CD14-positive monocyte (primary cell): ENCODE data around the gene TMEM171. TPM values are rescaled to one million over a fixed set of nuclear protein-coding genes. Genes with fewer than 3 reads are reported as not detected.

Experiments
- DNase-seq, 3 donors: peaks; one replicate each; pipeline ENCODE4 v3.0.0-alpha.2; 2011 to 2022
- H2AFZ ChIP-seq: 2 replicates; pipeline ENCODE4 v1.6.0; 2012; ENCODE audit warnings: mild to moderate bottlenecking, low read depth, low read length, inconsistent platforms; ENCODE audit not compliant: insufficient read depth, poor library complexity, severe bottlenecking
- H3K27ac ChIP-seq, 2 donors: 1 replicate in 1 of 2; 2 replicates in 1 of 2; pipeline ENCODE4 v1.5.1; 2012 to 2013; ENCODE audit warnings: low read length in 2 of 2, control low read depth in 1 of 2, inconsistent platforms in 1 of 2, low read depth in 1 of 2, mild to moderate bottlenecking in 1 of 2
- H3K27me3 ChIP-seq, 2 donors: one replicate each; pipeline versions ENCODE4 v1.6.0 to v1.6.1; 2011 to 2013; ENCODE audit warnings: low read length in 2 of 2; ENCODE audit not compliant: control insufficient read depth in 2 of 2, insufficient read depth in 2 of 2
- H3K36me3 ChIP-seq, 2 donors: replicated peaks in 1 of 2; 1 replicate in 1 of 2; 2 replicates in 1 of 2; pipeline versions ENCODE4 v1.5.1 to v1.6.1; 2012 to 2013; ENCODE audit warnings: low read length in 2 of 2, control low read depth in 1 of 2, inconsistent platforms in 1 of 2, mild to moderate bottlenecking in 1 of 2; ENCODE audit not compliant: insufficient read depth in 2 of 2, control insufficient read depth in 1 of 2
- H3K4me1 ChIP-seq, 2 donors: 1 replicate in 1 of 2; 2 replicates in 1 of 2; pipeline versions ENCODE4 v1.5.1 to v1.6.1; 2012 to 2013; ENCODE audit warnings: low read length in 2 of 2, control low read depth in 1 of 2, inconsistent platforms in 1 of 2, mild to moderate bottlenecking in 1 of 2, moderate library complexity in 1 of 2; ENCODE audit not compliant: insufficient read depth in 2 of 2, control insufficient read depth in 1 of 2
- H3K4me2 ChIP-seq: replicated peaks from 2 replicates; pipeline ENCODE3; 2012; ENCODE audit warnings: low read length, moderate library complexity, mild to moderate bottlenecking; ENCODE audit not compliant: poor library complexity, severe bottlenecking; ENCODE audit errors: extremely low read depth
- H3K4me3 ChIP-seq, 3 experiments: fragments of 200-600 bp in 1 of 3; sonication (generic) in 1 of 3; replicated peaks in 1 of 3; 1 replicate in 2 of 3; 2 replicates in 1 of 3; pipeline ENCODE4 v1.5.1; 2011 to 2013; ENCODE audit warnings: low read length in 3 of 3, mild to moderate bottlenecking in 3 of 3, control low read depth in 2 of 3, low read depth in 2 of 3, inconsistent platforms in 1 of 3, moderate library complexity in 1 of 3
- H3K79me2 ChIP-seq: 2 replicates; pipeline ENCODE4 v1.6.0; 2012; ENCODE audit warnings: mild to moderate bottlenecking, control low read depth, inconsistent platforms, low read length, moderate library complexity; ENCODE audit not compliant: insufficient read depth
- H3K9ac ChIP-seq: 2 replicates; pipeline ENCODE4 v1.6.0; 2017; ENCODE audit warnings: low read length, mild to moderate bottlenecking; ENCODE audit not compliant: insufficient read depth, poor library complexity, severe bottlenecking
- H3K9me3 ChIP-seq, 2 donors: replicated peaks in 1 of 2; 1 replicate in 1 of 2; 2 replicates in 1 of 2; pipeline versions ENCODE4 v1.5.1 to v1.6.1; 2012 to 2013; ENCODE audit warnings: low read length in 2 of 2, control low read depth in 1 of 2; ENCODE audit not compliant: control insufficient read depth in 1 of 2, insufficient read depth in 1 of 2
- H4K20me1 ChIP-seq: 2 replicates; pipeline ENCODE4 v1.6.0; 2012; ENCODE audit warnings: mild to moderate bottlenecking, low read length, control low read depth, moderate library complexity; ENCODE audit not compliant: insufficient read depth
- H3K27ac Mint-ChIP-seq, 7 donors: one replicate each; pipeline ENCODE4 v1.8.0; 2020; ENCODE audit warnings: mild to moderate bottlenecking in 7 of 7, mixed read lengths in 7 of 7, moderate library complexity in 6 of 7, inconsistent platforms in 2 of 7
- H3K27me3 Mint-ChIP-seq, 3 donors: one replicate each; pipeline ENCODE4 v1.8.0; 2021 to 2022; ENCODE audit warnings: low read depth in 3 of 3, mild to moderate bottlenecking in 3 of 3, mixed read lengths in 3 of 3, moderate library complexity in 3 of 3, inconsistent platforms in 1 of 3
- H3K36me3 Mint-ChIP-seq, 2 donors: one replicate each; pipeline ENCODE4 v1.8.0; 2020; ENCODE audit warnings: mixed read lengths in 2 of 2, inconsistent platforms in 1 of 2, mild to moderate bottlenecking in 1 of 2
- H3K4me1 Mint-ChIP-seq: one replicate; pipeline ENCODE4 v1.8.0; 2020; ENCODE audit warnings: mild to moderate bottlenecking, mixed read lengths
- H3K4me3 Mint-ChIP-seq, 2 donors: one replicate each; pipeline ENCODE4 v1.8.0; 2020; ENCODE audit warnings: mild to moderate bottlenecking in 2 of 2, mixed read lengths in 2 of 2, moderate library complexity in 1 of 2
- H3K9me3 Mint-ChIP-seq, 7 donors: one replicate each; pipeline ENCODE4 v1.8.0; 2020 to 2022; ENCODE audit warnings: mixed read lengths in 7 of 7, mild to moderate bottlenecking in 6 of 7, moderate library complexity in 6 of 7, inconsistent platforms in 2 of 7
- CTCF ChIP-seq: fragments of 200-600 bp; IDR thresholded peaks from one replicate; pipeline ENCODE4 v1.8.0; 2022; ENCODE audit warnings: antibody characterized with exemption, mild to moderate bottlenecking
- WGBS: methylation state at CpG from one replicate; pipeline ENCODE4 v1.1.5; 2013; ENCODE audit warnings: missing lambda C conversion rate; ENCODE audit not compliant: insufficient coverage; 5-methylcytosine and 5-hydroxymethylcytosine counted together
- intact Hi-C, 2 donors: fragments of 100-400 bp; cut with micrococcal nuclease; formaldehyde crosslinking; loops; one replicate each; pipeline versions ENCODE4 v1.15.0 to v1.15.1; 2023
- polyA plus RNA-seq, 3 donors: library from polyadenylated mRNA; depleted of rRNA in 1 of 3; unstranded in 2 of 3; stranded (reverse) in 1 of 3; fragments of 300-500 nt in 2 of 3; fragments of >200 nt in 1 of 3; fragmentation: Illumina TruSeq in 2 of 3; gene quantifications; 1 replicate in 2 of 3; 2 replicates in 1 of 3; pipeline ENCODE4 v1.2.3, GENCODE V29; 2012 to 2021

TMEM171 gene
- polyA plus RNA-seq, 3 donors = not detected

DNA sequence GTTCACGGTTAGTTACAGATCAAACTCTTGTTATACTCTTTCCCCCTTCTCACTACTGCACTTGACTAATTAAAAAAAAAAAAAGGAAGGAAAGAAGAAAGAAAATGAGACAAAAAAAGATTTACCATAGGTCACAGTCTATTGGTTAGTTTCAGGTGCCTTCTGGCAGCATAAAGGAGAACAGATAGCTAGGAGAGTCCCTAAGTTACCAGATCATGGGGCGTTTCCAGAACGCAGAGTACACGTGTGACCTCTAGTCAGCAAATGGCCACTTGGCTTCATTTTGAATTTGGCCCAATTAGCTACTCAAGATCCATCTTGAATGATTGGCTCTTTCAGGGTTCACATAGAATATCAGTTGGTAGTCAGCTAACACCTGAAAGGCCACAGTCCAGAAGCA is 20.3 kb upstream of the TMEM171 start:
- H2AFZ ChIP-seq = no peak overlapping the region
- no peak overlapping the region for H3K27ac ChIP-seq
- H3K9me3 ChIP-seq = peaks cover 0 to 8% of the 10 kb centered on the region in 2 donors
- no peaks in the 10 kb centered on the region for H3K27me3 ChIP-seq
- WGBS = 100% methylated on average over 3 of the region's 4 CpGs
- H3K4me2 ChIP-seq = no peak overlapping the region
- intact Hi-C loops = no loop called here
- Mint-ChIP-seq H3K27me3 (peaks cover 4 to 22% (median 7%) of the 10 kb centered on the region in 3 donors), H3K36me3 (no peaks in the 10 kb centered on the region), H3K27ac (no peak overlapping the region), H3K4me3 (no peak overlapping the region), H3K9me3 (peaks cover 0 to 14% (median 11%) of the 10 kb centered on the region in 7 donors), H3K4me1 (no peaks in the 10 kb centered on the region)
- H3K4me3 ChIP-seq = no peak overlapping the region
- no peak overlapping the region for H3K9ac ChIP-seq
- TF ChIP-seq CTCF = no peak
- no peaks in the 10 kb centered on the region for H3K4me1 ChIP-seq
- H3K36me3 ChIP-seq = no peaks in the 10 kb centered on the region
- no peak for DNase-seq
- no peaks in the 10 kb centered on the region for H3K79me2 ChIP-seq
- no peaks in the 10 kb centered on the region for H4K20me1 ChIP-seq

DNA sequence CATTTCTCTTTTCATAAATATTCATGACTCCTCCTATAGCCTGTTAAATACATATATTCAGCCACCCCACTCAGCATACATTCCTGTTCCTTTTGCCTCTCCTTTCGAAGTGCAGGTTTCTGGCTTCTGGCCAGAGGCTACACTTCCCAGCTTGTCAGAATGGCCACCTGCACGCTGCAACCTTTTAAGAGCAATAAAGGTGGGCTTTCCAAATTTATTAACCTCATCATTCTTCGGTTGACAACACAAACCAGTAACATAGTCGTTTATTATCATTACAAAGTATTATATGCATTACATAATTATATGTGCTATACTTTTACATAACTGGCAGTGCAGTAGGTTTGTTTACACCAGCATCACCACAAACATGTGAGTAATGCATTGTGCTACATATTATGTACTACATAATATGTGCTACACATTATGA is 16.5 kb upstream of the TMEM171 start:
- H3K27me3 ChIP-seq = peaks cover 0 to 7% of the 10 kb centered on the region in 2 donors
- intact Hi-C loops = no loop called here
- H3K27ac ChIP-seq = no peak overlapping the region
- TF ChIP-seq CTCF = no peak
- no peak overlapping the region for H3K9ac ChIP-seq
- Mint-ChIP-seq H3K27ac (no peak overlapping the region), H3K36me3 (no peaks in the 10 kb centered on the region), H3K9me3 (peaks cover 0 to 15% (median 8%) of the 10 kb centered on the region in 7 donors), H3K27me3 (peaks cover 3 to 31% (median 14%) of the 10 kb centered on the region in 3 donors), H3K4me3 (no peak overlapping the region), H3K4me1 (no peaks in the 10 kb centered on the region)
- no peak overlapping the region for H3K4me2 ChIP-seq
- H3K4me1 ChIP-seq = no peaks in the 10 kb centered on the region
- no peak for DNase-seq
- 100% methylated on average over 1 of the region's 4 CpGs for WGBS
- peaks cover 0 to under 1% of the 10 kb centered on the region in 2 donors for H3K9me3 ChIP-seq
- H3K36me3 ChIP-seq = no peaks in the 10 kb centered on the region
- H2AFZ ChIP-seq = no peak overlapping the region
- H4K20me1 ChIP-seq = no peaks in the 10 kb centered on the region
- H3K4me3 ChIP-seq = no peak overlapping the region
- H3K79me2 ChIP-seq = no peaks in the 10 kb centered on the region
